Choroid plexus epithelial cell (primary cell): ENCODE data around the gene TRAPPC12.
"Not testable (repeated sequence)": the region's sequence is repeated elsewhere in the genome, so short reads cannot be mapped to it uniquely, and the experiment has no call there.

Source experiments
- DNase-seq: peaks from one replicate; pipeline ENCODE4 v3.0.0-alpha.2; 2010; ENCODE audit warnings: low read depth
- H3K4me3 ChIP-seq: 2 replicates; pipeline ENCODE4 v1.5.1; 2011; ENCODE audit warnings: low read depth, mild to moderate bottlenecking, control low read depth, low read length, moderate library complexity
- CTCF ChIP-seq: conservative IDR thresholded peaks from 2 replicates; pipeline ENCODE4 v1.5.1; 2011; ENCODE audit warnings: low read depth, mild to moderate bottlenecking, control low read depth, inconsistent platforms, low read length, moderate library complexity

TRAPPC12 gene

GRCh38 chr2:3503483-3503882, 124.0 kb downstream of the TRAPPC12 start:
- DNase-seq, result no peak
- no peak for TF ChIP-seq CTCF

GRCh38 chr2:3504741-3505140, 125.2 kb downstream of the TRAPPC12 start:
- DNase-seq, result no peak
- no peak for TF ChIP-seq CTCF
- no peak overlapping the region for H3K4me3 ChIP-seq

More at GRCh38 chr2:3503483-3503882, 124.0 kb downstream of the TRAPPC12 start:
- no peak overlapping the region for H3K4me3 ChIP-seq

GRCh38 chr2:3505771-3506170, 126.3 kb downstream of the TRAPPC12 start:
- no peak for TF ChIP-seq CTCF
- DNase-seq, result peak; percentile 27

GRCh38 chr2:3512086-3512485, 132.6 kb downstream of the TRAPPC12 start:
- no peak for TF ChIP-seq CTCF

More at GRCh38 chr2:3505771-3506170, 126.3 kb downstream of the TRAPPC12 start:
- H3K4me3 ChIP-seq, result no peak overlapping the region

GRCh38 chr2:3513026-3513810, 133.7 kb downstream of the TRAPPC12 start:
- TF ChIP-seq CTCF, result no peak
- DNase-seq, result no peak
- no peak overlapping the region for H3K4me3 ChIP-seq

More at GRCh38 chr2:3512086-3512485, 132.6 kb downstream of the TRAPPC12 start:
- no peak for DNase-seq
- H3K4me3 ChIP-seq, result no peak overlapping the region

- not testable (repeated sequence) for DNase-seq, H3K4me3 ChIP-seq
These were observed 135.9 kb downstream of the TRAPPC12 start for GRCh38 chr2:3515438-3515837.

GRCh38 chr2:3516831-3517230, 137.3 kb downstream of the TRAPPC12 start:
- no peak for TF ChIP-seq CTCF
- H3K4me3 ChIP-seq, result no peak overlapping the region
- DNase-seq, result no peak
